GM19043 (cell line): ENCODE data around the gene SLC16A1.
"Not testable (repeated sequence)": the region's sequence is repeated elsewhere in the genome, so short reads cannot be mapped to it uniquely, and the experiment has no call there.

Experiments
- ATAC-seq: cut with Tn5 transposase; IDR thresholded peaks from one replicate; pipeline ENCODE4 v1.9.1; 2021; ENCODE audit warnings: low read depth; ENCODE audit not compliant: unreplicated experiment

Gene SLC16A1

GRCh38 chr1:112955773-112956543 lies at the start of gene SLC16A1:
Gene SLC16A1 (minus strand): TSS chr1:112956196. CDS start chr1:112929308, 26,888 bp downstream.
- ATAC-seq = peak; percentile 60

GRCh38 chr1:113003751-113004690 lies 48.0 kb upstream of the SLC16A1 start:
- no peak for ATAC-seq

GRCh38 chr1:113002297-113002696 lies 46.3 kb upstream of the SLC16A1 start:
- no peak for ATAC-seq

- no peak for ATAC-seq
Measured at GRCh38 chr1:112998592-112999235, 42.7 kb upstream of the SLC16A1 start.

- ATAC-seq = no peak
Measured at GRCh38 chr1:112997781-112998180, 41.8 kb upstream of the SLC16A1 start.

- no peak for ATAC-seq
Measured at GRCh38 chr1:112995890-112996289, 39.9 kb upstream of the SLC16A1 start.

- ATAC-seq = not testable (repeated sequence)
Measured at GRCh38 chr1:112995021-112995420, 39.0 kb upstream of the SLC16A1 start.

GRCh38 chr1:112992780-112993179 lies 36.8 kb upstream of the SLC16A1 start:
- no peak for ATAC-seq

- ATAC-seq = no peak
Measured at GRCh38 chr1:112991402-112992120, 35.6 kb upstream of the SLC16A1 start.

- ATAC-seq = no peak
Measured at GRCh38 chr1:112990271-112990670, 34.3 kb upstream of the SLC16A1 start.

GRCh38 chr1:112988367-112988766 lies 32.4 kb upstream of the SLC16A1 start:
- ATAC-seq = no peak

GRCh38 chr1:112985123-112985522 lies 29.1 kb upstream of the SLC16A1 start:
- ATAC-seq = peak; percentile 56

GRCh38 chr1:112983537-112984131 lies 27.6 kb upstream of the SLC16A1 start:
- ATAC-seq = no peak

GRCh38 chr1:112982853-112983536 lies 27.0 kb upstream of the SLC16A1 start:
- ATAC-seq = no peak

- ATAC-seq = no peak
Measured at GRCh38 chr1:112982328-112982727, 26.3 kb upstream of the SLC16A1 start.

- ATAC-seq = not testable (repeated sequence)
Measured at GRCh38 chr1:112981834-112982233, 25.8 kb upstream of the SLC16A1 start.

- ATAC-seq = no peak
Measured at GRCh38 chr1:112981426-112981825, 25.4 kb upstream of the SLC16A1 start.

- no peak for ATAC-seq
Measured at GRCh38 chr1:112975336-112975735, 19.3 kb upstream of the SLC16A1 start.

GRCh38 chr1:112974646-112975045 lies 18.6 kb upstream of the SLC16A1 start:
- no peak for ATAC-seq
